Large intestine (tissue), 12 donors: ENCODE measurements around the gene SLC49A4. TPM values are rescaled to one million over a fixed set of nuclear protein-coding genes. Genes with fewer than 3 reads are reported as not detected.
A peak's percentile ranks its signal among the peaks of the same experiment; 100 is the strongest.
"Not testable (repeated sequence)": the region's sequence is repeated elsewhere in the genome, so short reads cannot be mapped to it uniquely, and the experiment has no call there.

Source experiments
- DNase-seq, 2 donors: peaks; one replicate each; pipeline versions ENCODE4 v3.0.0 to v3.0.0-alpha.2; 2013
- H3K27ac ChIP-seq: one replicate; pipeline ENCODE4 v1.5.1; 2013; ENCODE audit warnings: low read length
- H3K27me3 ChIP-seq: 2 replicates; pipeline ENCODE4 v1.6.1; 2013; ENCODE audit warnings: low read length; ENCODE audit not compliant: control insufficient read depth, insufficient read depth
- H3K36me3 ChIP-seq: 2 replicates; pipeline ENCODE4 v1.6.1; 2013; ENCODE audit warnings: low read length; ENCODE audit not compliant: control insufficient read depth, insufficient read depth
- H3K4me1 ChIP-seq: one replicate; pipeline ENCODE4 v1.6.1; 2013; ENCODE audit warnings: low read length; ENCODE audit not compliant: control insufficient read depth, insufficient read depth
- H3K4me3 ChIP-seq: one replicate; pipeline ENCODE4 v1.5.1; 2013; ENCODE audit warnings: low read length
- H3K9me3 ChIP-seq: one replicate; pipeline ENCODE4 v1.6.1; 2013; ENCODE audit warnings: mild to moderate bottlenecking, low read depth, low read length, moderate library complexity; ENCODE audit not compliant: control insufficient read depth
- WGBS: methylation state at CpG from one replicate; pipeline ENCODE4 v1.1.5; 2013; ENCODE audit warnings: low lambda C conversion rate; ENCODE audit not compliant: insufficient coverage; 5-methylcytosine and 5-hydroxymethylcytosine counted together
- long read RNA-seq, 11 donors: transcript quantifications; one replicate each; lab custom pipeline, GENCODE V29; 2026
- polyA plus RNA-seq: library from polyadenylated mRNA; unstranded; fragments of 120-200 nt; gene quantifications from one replicate; pipeline ENCODE4 v1.2.1, GENCODE V29; 2013

Gene SLC49A4
- 14.3 TPM for polyA plus RNA-seq
- long read RNA-seq, donor 1, transcript DIRC2-201 (9 exons, 3,596 nt), result major isoform, 5 of 5 reads
- long read RNA-seq, donor 1, partial matches to known transcripts, result 0 of 5 reads
- long read RNA-seq, donor 1, other reads (novel, unspliced or antisense), result 0 of 5 reads
- long read RNA-seq, donor 2, transcript DIRC2-201 (9 exons, 3,596 nt), result major isoform, 14 of 14 reads
- long read RNA-seq, donor 2, partial matches to known transcripts, result 0 of 14 reads
- long read RNA-seq, donor 2, other reads (novel, unspliced or antisense), result 0 of 14 reads
- long read RNA-seq, donor 3, result 0 reads
- long read RNA-seq, donor 4, partial matches to known transcripts, result 0 of 1 reads
- long read RNA-seq, donor 4, other reads (novel, unspliced or antisense), result 0 of 1 reads
- long read RNA-seq, donor 5, transcript DIRC2-201 (9 exons, 3,596 nt), result major isoform, 6 of 6 reads
- long read RNA-seq, donor 5, partial matches to known transcripts, result 0 of 6 reads
- long read RNA-seq, donor 5, other reads (novel, unspliced or antisense), result 0 of 6 reads
- long read RNA-seq, donor 6, transcript DIRC2-201 (9 exons, 3,596 nt), result major isoform, 12 of 12 reads
- long read RNA-seq, donor 6, partial matches to known transcripts, result 0 of 12 reads
- long read RNA-seq, donor 6, other reads (novel, unspliced or antisense), result 0 of 12 reads
- long read RNA-seq, donor 7, transcript DIRC2-201 (9 exons, 3,596 nt), result major isoform, 5 of 5 reads
- long read RNA-seq, donor 7, partial matches to known transcripts, result 0 of 5 reads
- long read RNA-seq, donor 7, other reads (novel, unspliced or antisense), result 0 of 5 reads
- long read RNA-seq, donor 8, transcript DIRC2-201 (9 exons, 3,596 nt), result major isoform, 13 of 20 reads
- long read RNA-seq, donor 8, partial matches to known transcripts, result 7 of 20 reads
- long read RNA-seq, donor 8, other reads (novel, unspliced or antisense), result 0 of 20 reads
- long read RNA-seq, donor 9, transcript DIRC2-201 (9 exons, 3,596 nt), result major isoform, 8 of 8 reads
- long read RNA-seq, donor 9, partial matches to known transcripts, result 0 of 8 reads
- long read RNA-seq, donor 9, other reads (novel, unspliced or antisense), result 0 of 8 reads
- long read RNA-seq, donor 10, transcript DIRC2-201 (9 exons, 3,596 nt), result major isoform, 7 of 7 reads
- long read RNA-seq, donor 10, partial matches to known transcripts, result 0 of 7 reads
- long read RNA-seq, donor 10, other reads (novel, unspliced or antisense), result 0 of 7 reads
- long read RNA-seq, donor 11, transcript DIRC2-201 (9 exons, 3,596 nt), result major isoform, 7 of 13 reads
- long read RNA-seq, donor 11, partial matches to known transcripts, result 6 of 13 reads
- long read RNA-seq, donor 11, other reads (novel, unspliced or antisense), result 0 of 13 reads

- Histone ChIP-seq H3K36me3 (no peaks in the 10 kb centered on the region), H3K9me3 (no peaks in the 10 kb centered on the region), H3K4me1 (peaks cover 6% of the 10 kb centered on the region), H3K4me3 (peak within 1 kb of the TSS; percentile 57), H3K27me3 (no peaks in the 10 kb centered on the region), H3K27ac (peak within 1 kb of the TSS; percentile 87)
- WGBS, result no CpG with 5 or more reads among the region's 84 CpGs
- DNase-seq, result peak; percentile 68 to 87
Observed at GRCh38 chr3:122794779-122795673, at the start of gene SLC49A4. Gene SLC49A4, plus strand, starts transcription at chr3:122795069. Its CDS starts 124 bp downstream, at chr3:122795193.

- H3K27ac ChIP-seq, result peak overlapping the region; percentile 46
- 80% methylated on average over 1 of the region's 4 CpGs for WGBS
- no peak overlapping the region for H3K4me3 ChIP-seq
- peaks cover 6% of the 10 kb centered on the region for H3K36me3 ChIP-seq
- peaks cover 7% of the 10 kb centered on the region for H3K9me3 ChIP-seq
- DNase-seq, result peak; percentile 50 to 51
- no peaks in the 10 kb centered on the region for H3K4me1 ChIP-seq
- H3K27me3 ChIP-seq, result no peaks in the 10 kb centered on the region
Observed at GRCh38 chr3:122745369-122746021, 49.4 kb upstream of the SLC49A4 start.

GRCh38 chr3:122747295-122747694, 47.6 kb upstream of the SLC49A4 start:
- not testable (repeated sequence) for H3K27ac ChIP-seq, H3K36me3 ChIP-seq, H3K9me3 ChIP-seq, H3K4me1 ChIP-seq, H3K27me3 ChIP-seq, H3K4me3 ChIP-seq, DNase-seq
- WGBS, result no CpG with 5 or more reads among the region's 35 CpGs

- Histone ChIP-seq H3K4me3 (no peak overlapping the region), H3K9me3 (peaks cover 7% of the 10 kb centered on the region), H3K36me3 (peaks cover 5% of the 10 kb centered on the region), H3K27ac (no peak overlapping the region), H3K27me3 (no peaks in the 10 kb centered on the region), H3K4me1 (no peaks in the 10 kb centered on the region)
- 100% methylated on average over 1 of the region's 1 CpG for WGBS
- no peak for DNase-seq
Observed at GRCh38 chr3:122748347-122748746, 46.5 kb upstream of the SLC49A4 start.

- 32% methylated on average over 3 of the region's 5 CpGs for WGBS
- peaks cover 12% of the 10 kb centered on the region for H3K4me1 ChIP-seq
- peak overlapping the region; percentile 85 for H3K27ac ChIP-seq
- DNase-seq, result peak; percentile 60 to 70
- no peak overlapping the region for H3K4me3 ChIP-seq
- peaks cover 8% of the 10 kb centered on the region for H3K36me3 ChIP-seq
- no peaks in the 10 kb centered on the region for H3K27me3 ChIP-seq
- H3K9me3 ChIP-seq, result no peaks in the 10 kb centered on the region
Observed at GRCh38 chr3:122754929-122755328, 39.9 kb upstream of the SLC49A4 start.

GRCh38 chr3:122755491-122755890, 39.4 kb upstream of the SLC49A4 start:
- no peak overlapping the region for H3K4me3 ChIP-seq
- peak; percentile 64 for DNase-seq
- peaks cover 12% of the 10 kb centered on the region for H3K4me1 ChIP-seq
- H3K36me3 ChIP-seq, result peaks cover 8% of the 10 kb centered on the region
- no peaks in the 10 kb centered on the region for H3K9me3 ChIP-seq
- no peaks in the 10 kb centered on the region for H3K27me3 ChIP-seq
- H3K27ac ChIP-seq, result peak overlapping the region; percentile 85
- no CpG with 5 or more reads among the region's 2 CpGs for WGBS

GRCh38 chr3:122758877-122759560, 35.9 kb upstream of the SLC49A4 start:
- no peak overlapping the region for H3K27ac ChIP-seq
- H3K36me3 ChIP-seq, result peaks cover 2% of the 10 kb centered on the region
- no CpG with 5 or more reads among the region's 3 CpGs for WGBS
- no peaks in the 10 kb centered on the region for H3K27me3 ChIP-seq
- H3K4me1 ChIP-seq, result peaks cover 12% of the 10 kb centered on the region
- DNase-seq, result no peak
- H3K9me3 ChIP-seq, result no peaks in the 10 kb centered on the region
- H3K4me3 ChIP-seq, result no peak overlapping the region

GRCh38 chr3:122760453-122761271, 34.2 kb upstream of the SLC49A4 start:
- no peaks in the 10 kb centered on the region for H3K27me3 ChIP-seq
- no peaks in the 10 kb centered on the region for H3K36me3 ChIP-seq
- DNase-seq, result no peak
- WGBS, result no CpG with 5 or more reads among the region's 3 CpGs
- H3K9me3 ChIP-seq, result no peaks in the 10 kb centered on the region
- H3K4me3 ChIP-seq, result no peak overlapping the region
- no peak overlapping the region for H3K27ac ChIP-seq
- peaks cover 5% of the 10 kb centered on the region for H3K4me1 ChIP-seq
